SU-DHL-6 (cell line): ENCODE measurements around the gene ARPP19.

Experiments used
- H2AFZ ChIP-seq: fragments of 200-600 bp; sonication (generic); 2 replicates; pipeline ENCODE4 v1.6.1; 2014; ENCODE audit warnings: low read depth, mild to moderate bottlenecking, moderate library complexity, mixed read lengths, antibody characterized with exemption, low read length; ENCODE audit not compliant: severe bottlenecking
- H3F3A ChIP-seq: fragments of 200-600 bp; shearing (Covaris generic); 2 replicates; pipeline ENCODE4 v1.6.0; 2016; ENCODE audit warnings: antibody characterized with exemption, mild to moderate bottlenecking; ENCODE audit not compliant: insufficient read depth
- H3K27ac ChIP-seq: fragments of 200-600 bp; sonication (generic); 2 replicates; pipeline ENCODE4 v1.5.1; 2016; ENCODE audit warnings: low read depth, mild to moderate bottlenecking, low read length, moderate library complexity, mixed read lengths
- H3K27me3 ChIP-seq: fragments of 200-600 bp; sonication (generic), shearing (Covaris generic); 2 replicates; pipeline ENCODE4 v1.6.0; 2014; ENCODE audit warnings: mild to moderate bottlenecking, low read length
- H3K36me3 ChIP-seq: fragments of 200-600 bp; sonication (generic); 2 replicates; pipeline ENCODE4 v1.6.1; 2014; ENCODE audit warnings: mild to moderate bottlenecking, low read length, mixed read lengths
- H3K4me2 ChIP-seq: fragments of 300-600, 200-600 bp; shearing (Covaris generic), sonication (generic); 2 replicates; pipeline ENCODE4 v1.6.0; 2014; ENCODE audit warnings: low read length, low read depth, mild to moderate bottlenecking; ENCODE audit not compliant: poor library complexity, severe bottlenecking
- H3K4me3 ChIP-seq: fragments of 200-600 bp; sonication (generic); 2 replicates; pipeline ENCODE4 v1.5.1; 2014; ENCODE audit warnings: antibody characterized with exemption, low read length, mild to moderate bottlenecking, mixed read lengths; ENCODE audit not compliant: insufficient read depth, poor library complexity, severe bottlenecking
- H3K79me2 ChIP-seq: fragments of 200-600 bp; sonication (generic); 2 replicates; pipeline ENCODE4 v1.6.1; 2014; ENCODE audit warnings: mild to moderate bottlenecking, low read length, moderate library complexity; ENCODE audit not compliant: insufficient read depth
- H3K9ac ChIP-seq: fragments of 200-600 bp; sonication (generic); 2 replicates; pipeline ENCODE4 v1.7.0; 2014; ENCODE audit warnings: mild to moderate bottlenecking, low read length
- H3K9me2 ChIP-seq: fragments of 200-600 bp; sonication (generic); replicated peaks from 2 replicates; pipeline ENCODE4 v1.6.1; 2014; ENCODE audit warnings: low read length; ENCODE audit not compliant: insufficient read depth
- H3K9me3 ChIP-seq: fragments of 200-600 bp; sonication (generic); 2 replicates; pipeline ENCODE4 v1.6.1; 2014; ENCODE audit warnings: low read length, mixed read lengths; ENCODE audit not compliant: insufficient read depth
- H4K20me1 ChIP-seq: fragments of 200-600 bp; sonication (generic); 2 replicates; pipeline ENCODE4 v1.6.1; 2014; ENCODE audit warnings: low read depth, mild to moderate bottlenecking, antibody characterized with exemption, low read length, moderate library complexity, mixed read lengths
- CTCF ChIP-seq: fragments of 200-600 bp; sonication (generic); IDR thresholded peaks from one replicate; pipeline ENCODE4 v1.5.1; 2017; ENCODE audit warnings: antibody characterized with exemption, mild to moderate bottlenecking, low read length, moderate library complexity; ENCODE audit not compliant: insufficient read depth, poor library complexity, severe bottlenecking
- EZH2phosphoT487 ChIP-seq: fragments of 200-600 bp; sonication (generic), shearing (Covaris generic); conservative IDR thresholded peaks from 2 replicates; pipeline ENCODE4 v1.6.1; 2018; ENCODE audit warnings: mild to moderate bottlenecking, antibody characterized with exemption, low read length, moderate library complexity, mixed read lengths

ARPP19 gene

DNA sequence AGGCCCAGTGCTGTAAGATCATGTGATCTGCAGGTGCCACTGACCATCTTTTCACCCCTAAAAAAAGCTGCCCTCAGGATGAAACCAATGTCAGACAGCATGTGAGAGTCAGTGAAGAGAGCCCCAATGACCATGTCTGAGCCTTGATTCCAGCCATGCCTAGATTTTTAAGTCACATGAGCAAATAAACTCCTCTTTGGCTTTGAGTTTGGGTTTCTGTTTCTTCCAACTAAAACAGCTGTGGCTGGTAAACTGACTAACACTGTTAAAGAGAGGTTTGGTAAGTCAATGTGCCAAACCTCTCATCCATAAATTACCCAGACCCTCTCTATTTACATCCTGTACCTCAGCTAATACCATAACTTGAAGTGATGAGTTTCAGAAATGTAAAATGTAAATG is 48.4 kb downstream of the ARPP19 start:
- H3K9ac ChIP-seq: no peak overlapping the region
- no peak overlapping the region for H3K4me3 ChIP-seq
- H3K9me2 ChIP-seq: no peaks in the 10 kb centered on the region
- H2AFZ ChIP-seq: no peak overlapping the region
- no peaks in the 10 kb centered on the region for H3K9me3 ChIP-seq
- H3F3A ChIP-seq: no peaks in the 10 kb centered on the region
- H3K27me3 ChIP-seq: no peaks in the 10 kb centered on the region
- no peak for TF ChIP-seq CTCF
- TF ChIP-seq EZH2phosphoT487: no peak
- H4K20me1 ChIP-seq: peaks cover 9% of the 10 kb centered on the region
- no peaks in the 10 kb centered on the region for H3K36me3 ChIP-seq
- no peak overlapping the region for H3K4me2 ChIP-seq
- H3K27ac ChIP-seq: no peak overlapping the region
- peaks cover 7% of the 10 kb centered on the region for H3K79me2 ChIP-seq

DNA sequence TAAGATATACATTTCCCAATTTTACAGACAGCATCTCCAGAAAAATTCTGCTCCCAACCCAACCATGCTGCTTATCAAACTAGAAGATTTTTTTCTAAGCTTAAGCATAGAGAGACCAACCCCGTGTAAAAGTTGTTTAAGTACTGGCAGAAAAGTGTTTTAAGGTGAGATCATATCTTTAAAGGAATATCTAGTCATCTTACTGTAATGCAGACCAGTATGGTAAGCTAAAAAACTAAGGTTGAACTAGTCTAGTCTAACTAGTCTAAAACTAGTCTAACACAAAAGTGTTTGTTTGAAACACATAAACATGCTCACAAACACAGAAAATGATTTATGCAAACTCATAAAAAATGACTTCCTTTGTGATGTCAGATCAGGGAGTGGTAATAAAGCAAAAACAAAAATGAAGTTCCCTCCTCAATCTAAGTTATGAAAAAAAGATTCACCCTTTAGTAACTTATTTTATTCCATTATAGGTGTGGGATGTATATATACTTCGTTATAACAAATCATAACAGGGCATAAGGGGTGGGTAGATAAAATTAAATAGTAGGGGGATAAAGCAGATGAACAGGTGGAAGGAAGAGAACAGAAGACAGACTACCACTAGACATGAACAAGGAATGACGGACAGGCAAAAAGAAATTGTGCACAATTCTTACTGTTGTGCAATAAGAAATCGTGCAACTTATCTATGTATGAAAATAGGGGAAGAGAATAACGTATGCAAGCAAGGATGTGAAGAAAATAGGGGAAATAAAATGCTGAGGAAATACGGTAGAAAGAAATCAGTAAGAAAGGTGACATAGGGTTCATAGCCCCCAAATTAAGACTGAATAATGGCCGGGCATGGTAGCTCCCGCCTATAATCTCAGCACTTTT is 50.1 kb downstream of the ARPP19 start:
- H4K20me1 ChIP-seq: peaks cover 9% of the 10 kb centered on the region
- H3K9me2 ChIP-seq: no peaks in the 10 kb centered on the region
- no peaks in the 10 kb centered on the region for H3K27me3 ChIP-seq
- no peak overlapping the region for H3K9ac ChIP-seq
- no peaks in the 10 kb centered on the region for H3F3A ChIP-seq
- H3K9me3 ChIP-seq: no peaks in the 10 kb centered on the region
- no peaks in the 10 kb centered on the region for H3K36me3 ChIP-seq
- H3K27ac ChIP-seq: no peak overlapping the region
- TF ChIP-seq CTCF: no peak
- TF ChIP-seq EZH2phosphoT487: no peak
- H2AFZ ChIP-seq: no peak overlapping the region
- H3K4me3 ChIP-seq: no peak overlapping the region
- no peak overlapping the region for H3K4me2 ChIP-seq
- peaks cover 7% of the 10 kb centered on the region for H3K79me2 ChIP-seq

GRCh38 chr15:52517014-52517413 is 51.8 kb downstream of the ARPP19 start:
- Histone ChIP-seq H3K27ac (no peak overlapping the region), H4K20me1 (peaks cover 9% of the 10 kb centered on the region), H3K36me3 (no peaks in the 10 kb centered on the region), H3K9me2 (no peaks in the 10 kb centered on the region), H3K9ac (no peak overlapping the region), H3K9me3 (no peaks in the 10 kb centered on the region), H3K27me3 (no peaks in the 10 kb centered on the region), H3K4me3 (no peak overlapping the region), H3K79me2 (peaks cover 7% of the 10 kb centered on the region), H3K4me2 (no peak overlapping the region), H3F3A (no peaks in the 10 kb centered on the region), H2AFZ (no peak overlapping the region)
- TF ChIP-seq EZH2phosphoT487 (no peak), CTCF (no peak)
